HPDE6-E6E7 (cell line): ENCODE data around the gene TMEM260.
"Not testable (repeated sequence)": the region's sequence is repeated elsewhere in the genome, so short reads cannot be mapped to it uniquely, and the experiment has no call there.

Source experiments
- DNase-seq: peaks from one replicate; pipeline ENCODE4 v3.0.0; 2011; ENCODE audit warnings: missing footprints; ENCODE audit errors: extremely low spot score

TMEM260 gene

GRCh38 chr14:56676042-56676441, 96.4 kb downstream of the TMEM260 start:
- DNase-seq = no peak

- no peak for DNase-seq
These were observed 99.2 kb downstream of the TMEM260 start for GRCh38 chr14:56678838-56679237.

GRCh38 chr14:56686416-56686815, 106.8 kb downstream of the TMEM260 start:
- DNase-seq = no peak

- DNase-seq = no peak
These were observed 107.5 kb downstream of the TMEM260 start for GRCh38 chr14:56687123-56687522.

DNA sequence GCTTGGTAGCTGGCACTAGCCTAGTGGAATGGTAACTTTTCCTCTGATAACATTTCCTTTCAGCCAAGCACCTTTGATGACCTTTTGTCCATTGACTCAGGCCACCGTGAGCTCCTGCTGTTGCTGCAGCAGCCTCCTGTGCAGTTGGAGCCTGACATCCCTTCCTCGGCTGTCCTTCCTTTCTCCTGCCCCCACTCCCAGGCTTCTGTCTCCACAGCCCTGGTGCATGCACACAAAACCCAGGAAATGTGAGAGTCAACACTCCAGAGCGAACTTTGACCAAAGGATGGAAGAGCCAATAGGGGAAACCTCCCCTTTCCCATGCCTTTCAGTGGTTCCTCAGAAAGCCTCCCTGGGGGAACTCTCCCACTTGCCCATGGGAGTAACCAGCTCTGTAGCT, 115.0 kb downstream of the TMEM260 start:
- DNase-seq = no peak

DNA sequence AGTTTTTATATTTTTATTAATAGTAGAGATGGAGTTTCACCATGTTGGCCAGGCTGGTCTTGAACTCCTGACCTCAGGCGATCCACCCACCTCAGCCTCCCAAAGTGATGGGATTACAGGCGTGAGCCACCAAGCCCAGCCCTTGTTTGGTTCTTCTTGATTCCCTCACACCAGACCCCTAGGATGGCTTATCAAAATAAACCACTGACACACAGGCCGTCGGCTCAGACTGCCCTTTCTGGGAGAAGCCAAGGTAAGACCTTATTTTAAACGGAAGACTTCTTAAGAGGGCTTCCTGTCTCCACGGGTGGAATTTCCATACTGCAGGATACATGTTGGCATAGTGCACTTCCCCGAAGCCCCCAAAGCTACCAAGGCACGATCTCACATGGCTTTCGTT, 115.6 kb downstream of the TMEM260 start:
- DNase-seq = not testable (repeated sequence)
